GM18502 (cell line): ENCODE data around the gene GASK1A.

ENCODE experiments used
- ATAC-seq: cut with Tn5 transposase; IDR thresholded peaks from one replicate; pipeline ENCODE4 v1.9.1; 2021; ENCODE audit warnings: mild to moderate bottlenecking; ENCODE audit not compliant: unreplicated experiment, poor library complexity

GASK1A gene

GRCh38 chr3:43080726-43081568, 101.8 kb downstream of the GASK1A start:
- ATAC-seq: no peak

- no peak for ATAC-seq
These were observed 102.7 kb downstream of the GASK1A start for GRCh38 chr3:43081796-43082195.

- ATAC-seq: no peak
These were observed 103.3 kb downstream of the GASK1A start for GRCh38 chr3:43082457-43082856.

- no peak for ATAC-seq
These were observed 107.5 kb downstream of the GASK1A start for GRCh38 chr3:43086460-43087165.

- ATAC-seq: no peak
These were observed 108.2 kb downstream of the GASK1A start for GRCh38 chr3:43087249-43087776.

GRCh38 chr3:43089081-43089480, 110.0 kb downstream of the GASK1A start:
- ATAC-seq: no peak

- no peak for ATAC-seq
These were observed 111.1 kb downstream of the GASK1A start for GRCh38 chr3:43090238-43090637.

- ATAC-seq: no peak
These were observed 112.4 kb downstream of the GASK1A start for GRCh38 chr3:43091481-43091880.

GRCh38 chr3:43093006-43093405, 113.9 kb downstream of the GASK1A start:
- ATAC-seq: no peak

GRCh38 chr3:43093974-43094373, 114.9 kb downstream of the GASK1A start:
- no peak for ATAC-seq

GRCh38 chr3:43094381-43094780, 115.3 kb downstream of the GASK1A start:
- ATAC-seq: no peak

- no peak for ATAC-seq
These were observed 115.7 kb downstream of the GASK1A start for GRCh38 chr3:43094851-43095250.

GRCh38 chr3:43095370-43095769, 116.3 kb downstream of the GASK1A start:
- no peak for ATAC-seq

GRCh38 chr3:43096761-43097160, 117.7 kb downstream of the GASK1A start:
- no peak for ATAC-seq

GRCh38 chr3:43097400-43098080, 118.4 kb downstream of the GASK1A start:
- no peak for ATAC-seq

GRCh38 chr3:43098761-43099160, 119.7 kb downstream of the GASK1A start:
- no peak for ATAC-seq

GRCh38 chr3:43102773-43103480, 123.8 kb downstream of the GASK1A start:
- ATAC-seq: no peak

- no peak for ATAC-seq
These were observed 124.9 kb downstream of the GASK1A start for GRCh38 chr3:43104039-43104438.

GRCh38 chr3:43104660-43105595, 125.8 kb downstream of the GASK1A start:
- no peak for ATAC-seq
